H1 (cell line): ENCODE measurements around the gene DHX32. TPM values are rescaled to one million over a fixed set of nuclear protein-coding genes. Genes with fewer than 3 reads are reported as not detected.

Source experiments
- CTCF ChIA-PET: fragments of 300-600 bp; sonication (Branson Sonifier 250); formaldehyde crosslinking; loops from one replicate; lab custom pipeline; 2021; ENCODE audit not compliant: partially characterized antibody; lab: Charles Lee
- POLR2A ChIA-PET: fragments of 300-600 bp; sonication (Branson Sonifier 250); formaldehyde crosslinking; loops from one replicate; lab custom pipeline; 2021; ENCODE audit warnings: inconsistent platforms; ENCODE audit not compliant: partially characterized antibody; lab: Charles Lee
- DNase-seq, 2 experiments: peaks; one replicate each; pipeline versions ENCODE4 v3.0.0 to v3.0.0-alpha.2; 2010 to 2022; ENCODE audit warnings: low spot score in 2 of 2, low read depth in 1 of 2, mixed read lengths in 1 of 2
- FAIRE-seq: peaks from 2 replicates; lab custom pipeline; 2011; peaks lifted over from hg19 to GRCh38; lab: Jason Lieb, UNC
- H2AFZ ChIP-seq: 2 replicates; pipeline ENCODE4 v1.8.1; 2012; ENCODE audit warnings: low read length, inconsistent platforms
- H2AK5ac ChIP-seq: 2 replicates; pipeline ENCODE4 v1.6.1; 2013; ENCODE audit warnings: low read depth, low read length
- H2BK120ac ChIP-seq: replicated peaks from 2 replicates; pipeline ENCODE3; 2013; ENCODE audit warnings: low read depth, low read length, inconsistent platforms
- H2BK12ac ChIP-seq: 2 replicates; pipeline ENCODE4 v1.6.1; 2013; ENCODE audit warnings: low read depth, low read length
- H2BK15ac ChIP-seq: 2 replicates; pipeline ENCODE4 v1.6.1; 2013; ENCODE audit warnings: low read length
- H2BK20ac ChIP-seq: 2 replicates; pipeline ENCODE4 v1.6.1; 2013; ENCODE audit warnings: low read length
- H2BK5ac ChIP-seq: 2 replicates; pipeline ENCODE4 v1.6.1; 2013; ENCODE audit warnings: low read depth, low read length
- H3K14ac ChIP-seq: 2 replicates; pipeline ENCODE4 v1.6.1; 2013; ENCODE audit warnings: inconsistent platforms; ENCODE audit not compliant: insufficient read length
- H3K18ac ChIP-seq: 2 replicates; pipeline ENCODE4 v1.6.1; 2013; ENCODE audit warnings: low read length; ENCODE audit errors: extremely low read depth
- H3K23ac ChIP-seq: 2 replicates; pipeline ENCODE4 v1.6.1; 2013; ENCODE audit warnings: inconsistent platforms; ENCODE audit not compliant: insufficient read length
- H3K23me2 ChIP-seq: 2 replicates; pipeline ENCODE4 v1.6.1; 2013; ENCODE audit warnings: low read depth, low read length
- H3K27ac ChIP-seq: 2 replicates; pipeline ENCODE4 v1.6.1; 2011; ENCODE audit warnings: low read depth, low read length, inconsistent platforms
- H3K27me3 ChIP-seq, 4 experiments: replicated peaks in 1 of 4; 1 replicate in 1 of 4; 2 replicates in 3 of 4; pipeline versions ENCODE4 v1.6.1 to v1.8.1; 2011 to 2013; ENCODE audit warnings: low read length in 3 of 4, mild to moderate bottlenecking in 3 of 4, inconsistent platforms in 2 of 4, mixed read lengths in 2 of 4, moderate library complexity in 1 of 4; ENCODE audit not compliant: control insufficient read depth in 3 of 4, insufficient read depth in 3 of 4; ENCODE audit errors: extremely low read depth in 1 of 4
- H3K36me3 ChIP-seq, 4 experiments: 2 replicates each; pipeline versions ENCODE4 v1.6.1 to v1.8.1; 2011 to 2013; ENCODE audit warnings: mild to moderate bottlenecking in 4 of 4, low read length in 3 of 4, moderate library complexity in 2 of 4, control low read depth in 1 of 4, inconsistent platforms in 1 of 4; ENCODE audit not compliant: insufficient read depth in 4 of 4, control insufficient read depth in 2 of 4
- H3K4ac ChIP-seq: replicated peaks from 2 replicates; pipeline ENCODE3; 2013; ENCODE audit warnings: low read length, low read depth, mixed read lengths, inconsistent platforms; ENCODE audit not compliant: insufficient read length
- H3K4me1 ChIP-seq, 4 experiments: replicated peaks in 1 of 4; 1 replicate in 1 of 4; 2 replicates in 3 of 4; pipeline versions ENCODE4 v1.6.1 to v1.8.1; 2011 to 2013; ENCODE audit warnings: low read length in 3 of 4, inconsistent platforms in 2 of 4, mixed read lengths in 1 of 4; ENCODE audit not compliant: insufficient read depth in 4 of 4, control insufficient read depth in 3 of 4
- H3K4me2 ChIP-seq, 2 experiments: 2 replicates each; pipeline versions ENCODE4 v1.6.1 to v1.8.1; 2011 to 2013; ENCODE audit warnings: low read depth in 2 of 2, low read length in 2 of 2, control low read depth in 1 of 2, inconsistent platforms in 1 of 2, mild to moderate bottlenecking in 1 of 2; ENCODE audit not compliant: insufficient read depth in 1 of 2
- H3K4me3 ChIP-seq, 4 experiments: fragments of 200-600, 300-600 bp in 1 of 4; sonication (generic), shearing (Covaris generic), sonication (Bioruptor Twin) in 1 of 4; 2 replicates each; pipeline versions ENCODE4 v1.5.1 to v1.8.1; 2011 to 2016; ENCODE audit warnings: low read length in 4 of 4, low read depth in 3 of 4, control low read depth in 2 of 4, inconsistent platforms in 2 of 4, mild to moderate bottlenecking in 2 of 4, mixed read lengths in 1 of 4, moderate library complexity in 1 of 4; ENCODE audit not compliant: insufficient read depth in 2 of 4; ENCODE audit errors: extremely low read depth in 1 of 4
- H3K56ac ChIP-seq: replicated peaks from 2 replicates; pipeline ENCODE3; 2013; ENCODE audit warnings: low read depth, mild to moderate bottlenecking, mixed read lengths, low read length, inconsistent platforms; ENCODE audit not compliant: insufficient read length
- H3K79me1 ChIP-seq: 2 replicates; pipeline ENCODE4 v1.6.1; 2013; ENCODE audit warnings: low read depth, low read length, control low read depth
- H3K79me2 ChIP-seq, 2 experiments: 2 replicates each; pipeline versions ENCODE4 v1.6.1 to v1.8.1; 2012 to 2013; ENCODE audit warnings: low read length in 2 of 2, mild to moderate bottlenecking in 2 of 2, inconsistent platforms in 1 of 2; ENCODE audit not compliant: insufficient read depth in 2 of 2, control insufficient read depth in 1 of 2
- H3K9ac ChIP-seq, 4 experiments: replicated peaks in 1 of 4; 1 replicate in 1 of 4; 2 replicates in 3 of 4; pipeline versions ENCODE4 v1.6.1 to v1.8.1; 2011 to 2013; ENCODE audit warnings: low read depth in 3 of 4, low read length in 3 of 4, control low read depth in 2 of 4, mild to moderate bottlenecking in 2 of 4, moderate library complexity in 2 of 4, inconsistent platforms in 1 of 4; ENCODE audit errors: extremely low read depth in 1 of 4
- H3K9me3 ChIP-seq, 2 experiments: 2 replicates each; pipeline versions ENCODE4 v1.6.1 to v1.8.1; 2012 to 2013; ENCODE audit warnings: mild to moderate bottlenecking in 2 of 2, moderate library complexity in 2 of 2, control low read depth in 1 of 2, inconsistent platforms in 1 of 2, low read depth in 1 of 2, low read length in 1 of 2, mixed read lengths in 1 of 2; ENCODE audit not compliant: insufficient read depth in 2 of 2
- H4K20me1 ChIP-seq, 2 experiments: replicated peaks in 1 of 2; 2 replicates each; pipeline versions ENCODE3 to v1.8.1; 2011 to 2013; ENCODE audit warnings: inconsistent platforms in 2 of 2, low read length in 2 of 2, mild to moderate bottlenecking in 1 of 2; ENCODE audit not compliant: insufficient read depth in 2 of 2, control insufficient read depth in 1 of 2
- H4K5ac ChIP-seq: 2 replicates; pipeline ENCODE4 v1.6.1; 2013; ENCODE audit warnings: low read length, low read depth, mixed read lengths, inconsistent platforms; ENCODE audit not compliant: insufficient read length
- H4K8ac ChIP-seq: 2 replicates; pipeline ENCODE4 v1.8.0; 2013; ENCODE audit warnings: mild to moderate bottlenecking, moderate library complexity, low read length, inconsistent platforms; ENCODE audit not compliant: insufficient read depth; ENCODE audit errors: extremely low read depth
- H4K91ac ChIP-seq: replicated peaks from 2 replicates; pipeline ENCODE3; 2013; ENCODE audit warnings: low read length, mixed read lengths, inconsistent platforms; ENCODE audit not compliant: insufficient read length
- CTCF ChIP-seq, 3 experiments: IDR thresholded peaks; 1 replicate in 2 of 3; 2 replicates in 1 of 3; pipeline versions ENCODE4 v1.5.1 to v1.6.1; 2011; ENCODE audit warnings: low read length in 3 of 3, mild to moderate bottlenecking in 3 of 3, inconsistent platforms in 2 of 3, low read depth in 1 of 3, moderate library complexity in 1 of 3; ENCODE audit not compliant: insufficient read depth in 1 of 3; ENCODE audit errors: control extremely low read depth in 1 of 3
- EGR1 ChIP-seq: IDR thresholded peaks from 2 replicates; pipeline ENCODE4 v1.6.1; 2011; ENCODE audit warnings: low read depth, low read length, borderline replicate concordance
- NANOG ChIP-seq: IDR thresholded peaks from 2 replicates; pipeline ENCODE4 v1.6.1; 2011; ENCODE audit warnings: low read length, low read depth, mild to moderate bottlenecking, inconsistent platforms; ENCODE audit not compliant: insufficient read depth, poor library complexity, severe bottlenecking
- RFX5 ChIP-seq: IDR thresholded peaks from 2 replicates; pipeline ENCODE4 v1.6.1; 2011; ENCODE audit warnings: low read depth, low read length, improper control_type of control experiment, borderline replicate concordance
- SIN3A ChIP-seq, 2 experiments: IDR thresholded peaks in 1 of 2; conservative IDR thresholded peaks in 1 of 2; 2 replicates each; pipeline ENCODE4 v1.6.1; 2011 to 2012; ENCODE audit warnings: low read length in 2 of 2, improper control_type of control experiment in 1 of 2, low read depth in 1 of 2, mild to moderate bottlenecking in 1 of 2
- TAF1 ChIP-seq: IDR thresholded peaks from 2 replicates; pipeline ENCODE4 v1.6.1; 2011; ENCODE audit warnings: mild to moderate bottlenecking, low read depth, low read length
- ZNF274 ChIP-seq: IDR thresholded peaks from 2 replicates; pipeline ENCODE4 v1.7.0; 2012; ENCODE audit warnings: low read length, borderline replicate concordance; ENCODE audit errors: extremely low read depth
- WGBS, 2 experiments: shearing (Covaris generic) in 1 of 2; methylation state at CpG; one replicate each; pipeline versions ENCODE4 v1.1.6 to v1.1.7; 2013 to 2015; ENCODE audit warnings: low lambda C conversion rate in 2 of 2, mixed read lengths in 2 of 2, inconsistent platforms in 1 of 2, low coverage in 1 of 2, missing lambda C conversion rate in 1 of 2; ENCODE audit not compliant: insufficient replicate concordance in 2 of 2, insufficient coverage in 1 of 2, insufficient read length in 1 of 2; ENCODE audit errors: extremely low coverage in 1 of 2, missing lambda C conversion rate in 1 of 2; 5-methylcytosine and 5-hydroxymethylcytosine counted together
- polyA plus RNA-seq, 7 experiments: library from polyadenylated mRNA; depleted of rRNA in 3 of 7; stranded (reverse) in 5 of 7; unstranded in 2 of 7; fragments of >200 nt in 5 of 7; fragments of 200-250 nt in 2 of 7; gene quantifications; 1 replicate in 5 of 7; 2 replicates in 1 of 7; 4 replicates in 1 of 7; pipeline versions ENCODE4 v1.2.1 to v1.2.3, GENCODE V29; 2011 to 2013; ENCODE audit warnings: missing spikeins in 2 of 7, mixed read lengths in 2 of 7
- total RNA-seq: library from RNA; stranded (reverse); fragmentation: NEBNext Ultra II Directional; extraction: Animal tissue kit (Norgen Biotek cat#: 25700); gene quantifications from 2 replicates; pipeline ENCODE4 v1.2.1, GENCODE V29; 2021
- TF ChIP-seq, protein P1 (sequence below): IDR thresholded peaks from 2 replicates; pipeline ENCODE4 v1.6.1; 2011; ENCODE audit warnings: low read depth, mild to moderate bottlenecking, low read length; ENCODE audit not compliant: insufficient read depth

DHX32 gene
- total and polyA plus RNA-seq, 2 of the 8 experiments (the other 6 are each of a cell fraction or from before 2014, with no cell fraction given), result 12.4 to 15.8 TPM

DNA sequence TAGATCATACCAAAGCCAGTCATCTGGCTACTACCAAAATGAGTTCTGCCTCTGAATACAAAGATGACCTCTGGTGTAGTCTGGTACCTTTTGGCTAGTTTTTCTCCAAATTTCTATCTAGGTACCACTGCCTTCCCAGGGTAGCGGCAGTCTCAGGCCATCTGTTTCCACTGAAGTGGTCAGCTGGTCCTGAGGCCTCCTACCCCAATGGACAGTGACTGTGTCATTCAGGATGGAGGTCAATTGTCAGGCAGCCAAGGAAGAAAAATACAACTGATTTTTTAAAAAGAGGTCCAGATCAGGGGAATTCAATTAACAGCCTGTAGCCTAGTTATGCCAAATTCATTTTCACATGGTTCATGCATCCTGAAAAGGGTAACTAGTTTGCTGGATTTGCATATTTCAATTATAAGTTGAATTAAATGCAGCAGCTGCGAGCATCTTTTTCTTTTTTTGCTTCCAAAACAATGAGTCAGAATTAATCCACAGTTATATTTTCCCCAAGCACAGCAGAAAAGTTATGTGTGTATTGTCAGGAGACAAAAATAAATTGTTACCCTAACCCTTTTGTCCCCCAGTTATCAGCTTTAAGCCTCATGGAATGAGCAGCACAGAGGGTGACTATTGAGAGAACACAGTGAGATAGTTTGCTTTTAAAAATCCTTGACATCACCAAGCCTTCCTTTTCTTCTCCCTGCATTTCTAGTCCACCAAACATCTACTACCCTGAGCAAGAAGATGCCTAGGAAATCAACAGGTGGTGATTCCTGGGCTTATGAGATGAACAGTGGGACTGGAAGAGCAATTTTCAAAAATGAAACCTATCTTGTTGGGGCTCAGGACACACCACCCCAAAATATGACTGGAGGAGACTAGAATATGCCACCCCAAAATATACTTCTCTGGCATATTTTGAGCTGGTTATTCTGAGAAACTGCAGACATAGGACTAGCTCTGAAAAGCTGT, 30.0 kb downstream of the DHX32 start:
- Histone ChIP-seq H3K27ac (no peak overlapping the region), H3K9ac (no peak overlapping the region), H3K9me3 (no peaks in the 10 kb centered on the region), H3K4me2 (no peak overlapping the region), H3K36me3 (peaks cover 0 to 20% (median 8%) of the 10 kb centered on the region in 4 experiments; a peak in 5 of 8 replicates), H2AFZ (no peak overlapping the region), H4K91ac (no peak overlapping the region), H2BK5ac (no peak overlapping the region), H3K4me1 (no peaks in the 10 kb centered on the region), H4K8ac (no peak overlapping the region), H4K5ac (no peak overlapping the region), H2AK5ac (no peak overlapping the region), H3K23ac (no peak overlapping the region), H2BK15ac (no peak overlapping the region), H3K23me2 (no peaks in the 10 kb centered on the region), H3K18ac (no peak overlapping the region), H3K79me1 (no peaks in the 10 kb centered on the region), H4K20me1 (peaks cover 0 to 1% of the 10 kb centered on the region in 2 experiments), H3K4me3 (no peak overlapping the region), H3K4ac (no peak overlapping the region), H3K56ac (no peak overlapping the region), H2BK120ac (no peak overlapping the region), H3K27me3 (no peaks in the 10 kb centered on the region), H2BK20ac (no peak overlapping the region), H3K14ac (no peak overlapping the region), H3K79me2 (no peaks in the 10 kb centered on the region), H2BK12ac (no peak overlapping the region)
- DNase-seq (no peak), FAIRE-seq (no peak)
- WGBS, 2 experiments, result 91% methylated on average over 2 of the region's 2 CpGs; no CpG with 5 or more reads in 1 of the 2 experiments
- ChIA-PET CTCF (no interaction called here), POLR2A (interaction anchor here (0.7 kb wide), 1 partner anchor 22 kb away, joined by 5 read pairs; no protein-coding TSS in a partner anchor)
- TF ChIP-seq TAF1 (no peak), CTCF (IDR thresholded peaks at IDR 0.05; ENCODE audit: control extremely low read depth in 1 of 3, insufficient read depth in 1 of 3, low read depth in 1 of 3, low read length in 3 of 3) (no peak), SIN3A (conservative IDR thresholded peaks at IDR 0.05 in 1 of 2, IDR thresholded peaks at IDR 0.05 in 1 of 2; ENCODE audit: low read depth in 1 of 2, low read length in 2 of 2) (no peak), NANOG (no peak), ZNF274 (no peak), RFX5 (no peak), EGR1 (no peak)
- TF ChIP-seq, protein P1, sequence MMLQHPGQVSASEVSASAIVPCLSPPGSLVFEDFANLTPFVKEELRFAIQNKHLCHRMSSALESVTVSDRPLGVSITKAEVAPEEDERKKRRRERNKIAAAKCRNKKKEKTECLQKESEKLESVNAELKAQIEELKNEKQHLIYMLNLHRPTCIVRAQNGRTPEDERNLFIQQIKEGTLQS, result no peak
